ENCODE data around the gene KLHL29. TPM values are rescaled to one million over a fixed set of nuclear protein-coding genes. Genes with fewer than 3 reads are reported as not detected.
A peak's percentile ranks its signal among the peaks of the same experiment; 100 is the strongest.

The KLHL29 gene
- total RNA-seq, 1 donor from 2014 or later = 5.0 TPM

- Mint-ChIP-seq H3K4me1 (ENCODE audit: unreplicated experiment) (peaks cover 25% of the 10 kb centered on the region), H3K9me3 (ENCODE audit: unreplicated experiment) (no peaks in the 10 kb centered on the region), H3K27me3 (ENCODE audit: unreplicated experiment) (peaks cover 34% of the 10 kb centered on the region), H3K4me3 (ENCODE audit: unreplicated experiment) (no peak overlapping the region), H3K27ac (ENCODE audit: unreplicated experiment) (no peak overlapping the region), H3K36me3 (ENCODE audit: unreplicated experiment) (no peaks in the 10 kb centered on the region)
- TF ChIP-seq, protein P1, sequence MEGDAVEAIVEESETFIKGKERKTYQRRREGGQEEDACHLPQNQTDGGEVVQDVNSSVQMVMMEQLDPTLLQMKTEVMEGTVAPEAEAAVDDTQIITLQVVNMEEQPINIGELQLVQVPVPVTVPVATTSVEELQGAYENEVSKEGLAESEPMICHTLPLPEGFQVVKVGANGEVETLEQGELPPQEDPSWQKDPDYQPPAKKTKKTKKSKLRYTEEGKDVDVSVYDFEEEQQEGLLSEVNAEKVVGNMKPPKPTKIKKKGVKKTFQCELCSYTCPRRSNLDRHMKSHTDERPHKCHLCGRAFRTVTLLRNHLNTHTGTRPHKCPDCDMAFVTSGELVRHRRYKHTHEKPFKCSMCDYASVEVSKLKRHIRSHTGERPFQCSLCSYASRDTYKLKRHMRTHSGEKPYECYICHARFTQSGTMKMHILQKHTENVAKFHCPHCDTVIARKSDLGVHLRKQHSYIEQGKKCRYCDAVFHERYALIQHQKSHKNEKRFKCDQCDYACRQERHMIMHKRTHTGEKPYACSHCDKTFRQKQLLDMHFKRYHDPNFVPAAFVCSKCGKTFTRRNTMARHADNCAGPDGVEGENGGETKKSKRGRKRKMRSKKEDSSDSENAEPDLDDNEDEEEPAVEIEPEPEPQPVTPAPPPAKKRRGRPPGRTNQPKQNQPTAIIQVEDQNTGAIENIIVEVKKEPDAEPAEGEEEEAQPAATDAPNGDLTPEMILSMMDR (IDR thresholded peaks at IDR 0.05) = no peak
- DNase-seq (ENCODE audit: extremely low spot score, unreplicated experiment) = no peak
Observed at GRCh38 chr2:23516520-23517256, 131.7 kb downstream of the KLHL29 start.

DNA sequence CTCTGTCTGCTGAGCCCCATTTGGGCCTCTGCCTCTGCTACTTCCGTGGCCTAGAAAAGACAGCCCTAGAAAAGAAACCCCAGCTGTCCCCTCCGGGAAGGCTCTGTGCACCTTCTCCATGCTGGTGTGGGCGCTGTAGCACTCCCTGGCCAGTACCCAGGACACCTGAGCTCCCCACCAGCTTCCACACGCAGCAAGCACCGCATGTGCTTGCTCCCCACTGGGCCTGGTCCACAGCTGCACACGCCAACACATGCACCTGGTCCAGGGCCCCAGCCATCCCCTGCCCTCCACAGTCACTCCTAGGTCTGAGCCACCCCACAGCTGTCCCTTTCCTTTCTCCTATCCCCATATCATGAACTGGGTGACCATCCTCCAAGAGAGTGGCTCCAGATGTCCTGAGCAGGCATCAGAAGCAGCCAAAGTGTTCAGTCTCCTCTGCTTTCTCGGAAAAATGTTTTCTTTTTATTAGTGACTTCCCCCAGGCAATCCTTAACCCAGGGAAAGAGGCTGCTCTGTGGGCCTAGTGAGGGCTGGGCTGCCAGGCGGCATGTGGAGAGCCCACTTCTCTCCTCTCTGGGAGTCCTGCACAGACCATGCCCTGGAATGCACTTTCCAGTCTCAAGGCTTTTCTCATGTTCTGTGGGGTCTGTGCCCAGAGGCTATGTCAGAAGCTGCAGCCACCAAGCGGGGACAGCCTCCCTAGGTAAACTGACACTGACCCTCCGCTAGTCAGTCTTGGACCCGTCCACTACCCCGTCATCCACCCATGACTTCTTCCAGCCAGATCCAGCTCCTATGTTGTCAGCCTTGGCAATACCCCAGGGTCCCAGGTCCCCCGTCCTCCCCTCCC is 133.7 kb downstream of the KLHL29 start:
- Mint-ChIP-seq H3K36me3 (ENCODE audit: unreplicated experiment) (no peaks in the 10 kb centered on the region), H3K4me1 (ENCODE audit: unreplicated experiment) (peaks cover 25% of the 10 kb centered on the region), H3K4me3 (ENCODE audit: unreplicated experiment) (no peak overlapping the region), H3K27me3 (ENCODE audit: unreplicated experiment) (peaks cover 22% of the 10 kb centered on the region), H3K9me3 (ENCODE audit: unreplicated experiment) (no peaks in the 10 kb centered on the region), H3K27ac (ENCODE audit: unreplicated experiment) (no peak overlapping the region)
- DNase-seq (ENCODE audit: extremely low spot score, unreplicated experiment) = no peak
- TF ChIP-seq, protein P1 (IDR thresholded peaks at IDR 0.05) = no peak

DNA sequence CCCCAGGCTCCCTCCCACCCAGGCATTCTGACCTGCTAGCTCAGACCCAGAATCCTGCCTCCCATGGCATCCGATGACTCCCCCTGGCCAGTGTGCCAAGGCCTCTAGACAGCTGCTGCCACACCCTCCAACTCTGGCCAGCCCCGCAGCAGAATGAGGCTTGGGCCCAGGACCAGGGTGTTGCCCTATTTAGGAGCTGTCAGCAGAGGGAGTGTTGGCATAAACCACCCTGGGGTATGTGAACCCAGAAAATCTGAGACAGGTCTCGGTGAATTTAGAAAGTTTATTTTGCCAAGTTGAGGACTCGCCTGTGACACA is 134.3 kb downstream of the KLHL29 start:
- TF ChIP-seq, protein P1 (IDR thresholded peaks at IDR 0.05) = peak; percentile 25
- H3K36me3 Mint-ChIP-seq (ENCODE audit: unreplicated experiment) = no peaks in the 10 kb centered on the region
- H3K4me3 Mint-ChIP-seq (ENCODE audit: unreplicated experiment) = no peak overlapping the region
- peaks cover 31% of the 10 kb centered on the region for H3K4me1 Mint-ChIP-seq (ENCODE audit: unreplicated experiment)
- H3K27ac Mint-ChIP-seq (ENCODE audit: unreplicated experiment) = no peak overlapping the region
- H3K27me3 Mint-ChIP-seq (ENCODE audit: unreplicated experiment) = peaks cover 22% of the 10 kb centered on the region
- DNase-seq (ENCODE audit: extremely low spot score, unreplicated experiment) = no peak
- H3K9me3 Mint-ChIP-seq (ENCODE audit: unreplicated experiment) = no peaks in the 10 kb centered on the region

GRCh38 chr2:23520256-23520655 is 135.3 kb downstream of the KLHL29 start:
- H3K4me1 Mint-ChIP-seq (ENCODE audit: unreplicated experiment) = peaks cover 41% of the 10 kb centered on the region
- TF ChIP-seq, protein P1 (IDR thresholded peaks at IDR 0.05) = no peak
- H3K4me3 Mint-ChIP-seq (ENCODE audit: unreplicated experiment) = no peak overlapping the region
- no peak overlapping the region for H3K27ac Mint-ChIP-seq (ENCODE audit: unreplicated experiment)
- no peak for DNase-seq (ENCODE audit: extremely low spot score, unreplicated experiment)
- no peaks in the 10 kb centered on the region for H3K36me3 Mint-ChIP-seq (ENCODE audit: unreplicated experiment)
- no peaks in the 10 kb centered on the region for H3K9me3 Mint-ChIP-seq (ENCODE audit: unreplicated experiment)
- H3K27me3 Mint-ChIP-seq (ENCODE audit: unreplicated experiment) = peaks cover 12% of the 10 kb centered on the region

DNA sequence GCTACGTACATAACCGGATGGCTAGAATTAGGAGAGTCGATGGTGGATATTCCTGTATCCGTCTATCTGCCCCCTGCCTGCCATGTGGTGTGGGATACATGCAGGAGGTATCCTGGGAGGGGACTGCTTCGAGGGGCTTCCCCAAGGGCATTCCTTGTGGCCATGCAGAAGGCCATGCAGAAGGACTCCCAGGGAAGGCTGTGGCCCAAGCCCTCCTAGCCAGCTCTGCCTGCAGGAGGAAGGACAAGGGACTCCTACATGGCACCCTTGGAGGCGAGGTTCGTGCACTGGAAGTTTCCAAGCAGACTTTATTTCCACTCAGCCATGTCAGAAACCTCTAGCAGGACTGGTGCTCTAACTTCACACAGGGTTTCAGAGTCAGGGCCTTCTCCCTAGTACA is 136.1 kb downstream of the KLHL29 start:
- H3K27ac Mint-ChIP-seq (ENCODE audit: unreplicated experiment) = no peak overlapping the region
- no peaks in the 10 kb centered on the region for H3K36me3 Mint-ChIP-seq (ENCODE audit: unreplicated experiment)
- peaks cover 42% of the 10 kb centered on the region for H3K4me1 Mint-ChIP-seq (ENCODE audit: unreplicated experiment)
- no peaks in the 10 kb centered on the region for H3K9me3 Mint-ChIP-seq (ENCODE audit: unreplicated experiment)
- no peak overlapping the region for H3K4me3 Mint-ChIP-seq (ENCODE audit: unreplicated experiment)
- DNase-seq (ENCODE audit: extremely low spot score, unreplicated experiment) = no peak
- TF ChIP-seq, protein P1 (IDR thresholded peaks at IDR 0.05) = no peak
- peaks cover 5% of the 10 kb centered on the region for H3K27me3 Mint-ChIP-seq (ENCODE audit: unreplicated experiment)
